Right lobe of liver (tissue), 4 donors: ENCODE data around the gene KCNN2.

Experiments
- CTCF ChIP-seq, 4 donors: fragments of 200-600 bp in 3 of 4; fragments of 450-650 bp in 1 of 4; IDR thresholded peaks; one replicate each; pipeline versions ENCODE4 v1.5.1 to v1.8.0; 2016 to 2022; ENCODE audit warnings: antibody characterized with exemption in 4 of 4, mild to moderate bottlenecking in 2 of 4
- POLR2A ChIP-seq: fragments of 450-650 bp; IDR thresholded peaks from one replicate; pipeline ENCODE4 v1.6.1; 2017; ENCODE audit warnings: antibody characterized with exemption, mild to moderate bottlenecking
- donor health status: DM: no; HTN: no; CAD: no.
- donor health status: DM: no; HTN: no; CAD: no.
- donor health status: DM: no; HTN: yes; CAD: no.

- TF ChIP-seq CTCF (IDR thresholded peaks at IDR 0.05) (no peak), POLR2A (no peak)
Observed at GRCh38 chr5:114390431-114390830, 28.6 kb downstream of the KCNN2 start.
